HG03039 (cell line): ENCODE results near the gene LY6G6C.

Experiments
- ATAC-seq: cut with Tn5 transposase; IDR thresholded peaks from one replicate; pipeline ENCODE4 v1.9.1; 2021; ENCODE audit warnings: mild to moderate bottlenecking, moderate library complexity; ENCODE audit not compliant: unreplicated experiment

LY6G6C gene

DNA sequence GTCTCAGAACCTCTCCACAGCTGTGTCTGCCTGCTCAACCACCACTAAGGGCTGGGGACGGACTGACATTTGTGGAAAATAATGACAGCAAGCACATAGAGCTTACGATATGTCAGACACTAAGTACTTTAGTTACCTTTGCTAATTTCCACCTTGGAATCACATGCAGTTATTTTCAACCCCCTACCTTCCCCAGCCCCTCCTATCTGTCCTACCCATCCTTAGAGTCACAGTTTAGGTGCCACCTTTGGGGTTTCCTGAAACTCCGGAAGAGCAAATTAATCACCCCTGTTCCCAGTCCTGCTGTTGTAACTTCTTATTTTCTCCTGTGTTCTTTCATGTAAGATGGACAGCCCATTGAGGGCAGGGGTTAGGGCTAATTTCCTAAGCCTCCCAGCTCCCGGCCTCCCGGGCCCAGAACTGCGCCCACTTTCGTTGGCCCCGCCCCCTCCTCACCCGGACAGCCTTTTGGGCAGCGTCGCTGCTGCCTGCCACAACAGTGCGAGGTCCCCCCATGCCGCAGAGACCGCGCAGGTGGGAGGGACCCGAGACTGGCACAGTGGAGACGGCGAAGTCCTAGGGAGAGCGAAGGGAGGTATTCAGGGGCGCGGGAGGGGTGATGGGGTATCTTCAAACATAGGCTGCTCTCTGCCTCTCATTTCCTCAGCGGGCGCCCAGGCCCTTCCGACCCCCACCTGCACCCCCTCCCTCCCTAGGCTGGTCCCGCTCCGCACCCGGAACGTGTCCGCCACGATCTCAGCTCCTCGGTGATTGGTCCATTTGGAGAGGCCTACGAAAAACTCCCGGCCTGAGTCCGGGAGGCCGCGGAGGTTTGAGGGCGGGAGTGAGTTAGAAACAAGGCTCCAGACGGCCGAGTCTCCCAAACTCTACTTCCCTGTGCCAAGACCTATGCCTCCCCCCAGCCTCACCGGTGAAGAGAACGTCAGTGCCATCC, 6.4 kb upstream of the LY6G6C start:
- no peak for ATAC-seq

DNA sequence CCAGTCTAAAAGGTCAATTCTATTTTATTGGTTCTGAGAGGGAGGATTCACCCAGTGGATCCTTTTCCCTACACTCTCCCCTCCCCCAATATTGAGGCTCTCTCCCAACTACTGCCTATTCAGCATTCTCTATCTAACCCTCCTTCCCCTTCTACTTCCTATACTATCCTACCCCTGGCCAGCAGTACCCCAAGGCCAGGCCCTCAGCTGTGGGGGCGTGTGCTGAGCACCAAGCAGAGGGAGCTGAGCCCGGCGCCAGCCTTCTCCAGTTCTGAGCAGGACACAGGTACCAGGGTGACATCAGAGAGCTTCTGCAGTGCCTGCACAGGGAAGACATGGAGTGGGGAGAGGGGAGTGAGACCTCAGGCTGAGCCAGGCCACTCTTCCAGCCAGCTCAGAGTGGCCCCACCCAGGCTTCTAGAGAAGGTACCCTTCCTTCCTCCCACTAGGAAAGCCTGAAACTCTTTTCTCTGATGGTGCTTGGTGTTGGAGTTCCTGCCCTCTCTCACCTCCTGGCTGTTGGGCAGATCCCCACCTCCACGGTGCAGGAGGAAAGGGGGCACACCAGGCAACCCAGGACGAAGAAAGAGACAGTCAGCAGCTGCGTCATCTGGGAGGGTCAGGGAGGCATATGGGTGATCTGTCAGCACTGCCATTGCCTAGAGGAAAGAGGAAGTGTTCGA, 5.6 kb upstream of the LY6G6C start:
- ATAC-seq: no peak

DNA sequence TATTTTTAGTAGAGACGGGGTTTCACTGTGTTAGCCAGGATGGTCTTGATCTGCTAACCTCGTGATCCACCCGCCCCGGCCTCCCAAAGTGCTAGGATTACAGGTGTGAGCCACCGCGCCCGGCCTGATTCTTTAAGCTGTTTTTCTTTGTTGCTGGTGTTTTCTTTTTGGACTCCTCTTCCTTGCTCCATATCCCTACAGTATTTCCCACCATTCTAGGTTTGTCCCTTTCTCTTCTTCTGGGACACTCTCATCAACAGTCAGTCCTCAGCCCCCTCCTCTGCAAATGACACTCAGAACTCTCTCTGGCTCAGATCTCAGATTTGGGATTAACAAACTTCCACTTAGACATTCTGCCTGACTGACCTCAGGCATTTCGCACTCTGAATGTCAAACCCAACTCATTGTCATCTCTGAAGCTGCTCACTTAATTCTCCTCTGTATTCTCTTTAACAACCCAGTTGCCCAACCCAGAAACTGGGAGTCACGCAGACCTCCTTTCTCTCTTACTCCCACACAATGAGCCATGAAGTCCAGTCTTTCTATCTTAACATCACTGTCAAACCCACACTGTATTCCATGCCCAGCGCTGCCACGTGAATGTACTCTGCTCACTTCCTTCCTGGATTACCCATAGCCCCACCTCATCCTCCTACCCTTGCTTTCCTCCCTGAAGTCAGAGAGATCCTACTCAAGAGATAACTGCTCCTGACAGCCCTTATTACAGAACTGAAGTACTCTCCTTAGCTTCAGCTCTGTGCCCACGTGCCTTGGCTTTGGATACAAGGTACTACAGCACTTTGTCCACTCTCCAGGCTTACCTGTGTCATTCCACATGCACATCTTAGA, 4.2 kb upstream of the LY6G6C start:
- no peak for ATAC-seq

DNA sequence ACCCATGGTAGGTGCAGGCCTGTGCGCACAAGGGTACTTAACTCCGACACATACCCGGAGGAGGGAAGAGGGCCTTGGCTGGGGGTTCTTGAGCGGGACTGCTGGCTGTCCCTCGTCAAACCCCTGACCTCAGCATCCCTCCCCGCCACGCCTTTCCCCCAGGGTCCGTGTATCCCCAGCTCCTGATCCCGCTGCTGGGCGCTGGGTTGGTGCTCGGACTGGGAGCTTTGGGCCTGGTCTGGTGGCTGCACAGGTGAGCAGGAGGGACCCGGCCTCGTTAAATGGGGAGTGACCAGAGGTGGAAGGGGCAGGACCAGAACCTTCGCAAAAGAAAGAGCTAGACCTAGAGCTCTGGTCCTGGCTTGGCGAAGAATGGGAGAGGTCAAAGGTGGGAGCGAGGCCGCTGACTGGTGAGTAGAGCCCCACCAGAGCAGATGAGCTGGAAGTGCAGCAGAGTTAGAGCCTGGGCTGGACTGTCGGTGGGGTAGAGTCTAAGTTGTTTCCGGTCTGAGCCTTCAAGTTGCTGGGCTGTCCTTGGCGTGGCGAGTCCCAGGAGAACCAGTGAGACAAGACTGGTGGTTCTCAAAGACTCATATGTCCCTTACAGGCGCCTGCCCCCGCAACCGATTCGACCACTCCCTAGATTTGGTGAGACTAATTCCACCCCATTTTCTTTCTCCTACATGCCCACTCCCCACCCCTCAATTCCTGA, 2.6 kb upstream of the LY6G6C start:
- no peak for ATAC-seq

DNA sequence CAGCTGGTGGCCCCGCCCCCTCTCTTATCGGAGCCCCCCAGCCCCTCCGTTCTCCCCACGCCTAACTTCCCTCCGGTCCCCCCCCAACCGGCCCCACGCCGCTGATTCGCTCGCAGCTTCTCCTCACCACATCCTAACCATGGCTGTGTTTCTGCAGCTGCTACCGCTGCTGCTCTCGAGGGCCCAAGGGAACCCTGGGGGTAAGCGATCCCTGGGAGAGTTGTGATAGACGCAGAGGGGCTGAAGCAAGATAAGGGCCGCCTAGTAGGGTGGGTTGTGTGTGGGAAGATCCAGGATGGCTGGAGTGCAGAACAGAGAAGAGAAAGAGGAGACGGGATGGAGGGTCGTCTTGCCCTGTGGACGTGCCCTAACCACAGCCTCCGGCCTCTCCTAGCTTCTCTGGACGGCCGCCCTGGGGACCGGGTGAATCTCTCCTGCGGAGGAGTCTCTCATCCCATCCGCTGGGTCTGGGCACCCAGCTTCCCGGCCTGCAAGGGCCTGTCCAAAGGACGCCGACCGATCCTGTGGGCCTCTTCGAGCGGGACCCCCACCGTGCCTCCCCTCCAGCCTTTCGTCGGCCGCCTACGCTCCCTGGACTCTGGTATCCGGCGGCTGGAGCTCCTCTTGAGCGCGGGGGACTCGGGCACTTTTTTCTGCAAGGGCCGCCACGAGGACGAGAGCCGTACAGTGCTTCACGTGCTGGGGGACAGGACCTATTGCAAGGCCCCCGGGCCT, 1.9 kb upstream of the LY6G6C start, which contains the start of gene MPIG6B:
Gene MPIG6B (plus strand): TSS at position 129 of the 735 bp plus-strand sequence. CDS start 11 bp downstream, at position 140.
- no peak for ATAC-seq

DNA sequence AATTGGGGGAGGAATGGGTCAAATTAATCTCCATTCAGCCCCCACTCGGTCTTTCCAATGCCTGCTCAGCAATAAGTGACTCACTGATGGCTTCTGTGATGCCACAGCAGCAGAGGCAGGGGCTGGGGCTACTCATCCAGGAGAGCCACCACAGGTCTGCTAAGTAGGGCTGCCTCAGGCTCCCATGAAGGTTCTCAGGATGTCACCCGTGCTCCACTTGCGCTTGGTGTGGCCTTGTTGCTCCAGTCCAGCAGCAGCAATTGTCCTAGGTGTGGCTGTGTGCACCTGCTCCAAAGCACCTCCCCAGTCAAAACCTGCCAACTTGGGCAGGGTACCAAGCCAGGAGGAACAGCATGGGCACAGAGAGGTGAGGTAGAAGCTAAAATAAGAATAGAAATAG, 627 bp upstream of the LY6G6C start:
- no peak for ATAC-seq

DNA sequence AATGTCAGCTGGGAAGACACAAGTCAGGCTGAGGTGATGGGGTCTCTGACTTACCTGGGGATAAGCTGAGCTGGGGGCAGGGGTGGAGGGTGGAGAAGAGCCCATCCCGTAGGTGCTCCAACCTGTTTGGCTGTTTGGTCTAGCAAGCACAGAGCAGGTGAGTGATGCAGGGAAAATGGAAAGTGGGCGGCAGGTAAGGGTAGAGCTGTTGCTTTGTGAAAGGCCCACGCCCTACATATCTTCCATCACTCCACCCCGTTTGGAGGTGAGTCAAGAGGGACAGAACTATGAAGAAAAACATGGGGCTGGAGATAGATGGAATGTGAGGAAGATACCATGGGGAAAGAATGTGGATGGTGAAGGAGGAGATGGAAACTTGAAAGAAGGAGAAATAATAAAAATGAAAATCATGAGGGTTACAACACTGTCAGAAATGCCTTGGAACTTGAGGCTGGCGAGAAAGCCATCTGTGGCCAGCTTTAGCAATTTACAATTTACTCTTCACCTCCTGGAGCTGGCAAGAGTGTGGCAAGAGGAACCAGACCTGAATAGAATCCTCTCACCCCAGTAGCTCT, 1.3 kb downstream of the LY6G6C start:
- ATAC-seq: no peak

DNA sequence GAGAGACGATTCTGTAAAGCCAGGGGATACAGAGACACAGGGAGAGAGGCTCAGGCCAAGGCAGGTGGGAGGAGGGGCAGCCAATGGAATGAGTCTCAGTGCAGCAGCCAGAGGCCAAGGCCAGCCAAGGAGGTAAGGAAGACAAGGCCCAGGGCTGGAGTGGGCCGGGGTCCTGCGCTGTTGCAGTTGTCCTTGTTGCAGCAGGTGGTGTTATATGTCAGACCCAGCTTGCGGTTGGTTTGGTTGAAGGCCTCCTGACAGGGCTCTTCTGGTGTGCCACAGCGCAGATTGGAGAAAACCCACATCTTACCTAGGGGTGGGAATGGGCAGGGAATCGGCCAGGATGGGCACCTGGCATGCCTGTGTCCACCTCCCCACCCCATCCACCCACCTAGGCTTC, 2.5 kb downstream of the LY6G6C start:
- no peak for ATAC-seq

DNA sequence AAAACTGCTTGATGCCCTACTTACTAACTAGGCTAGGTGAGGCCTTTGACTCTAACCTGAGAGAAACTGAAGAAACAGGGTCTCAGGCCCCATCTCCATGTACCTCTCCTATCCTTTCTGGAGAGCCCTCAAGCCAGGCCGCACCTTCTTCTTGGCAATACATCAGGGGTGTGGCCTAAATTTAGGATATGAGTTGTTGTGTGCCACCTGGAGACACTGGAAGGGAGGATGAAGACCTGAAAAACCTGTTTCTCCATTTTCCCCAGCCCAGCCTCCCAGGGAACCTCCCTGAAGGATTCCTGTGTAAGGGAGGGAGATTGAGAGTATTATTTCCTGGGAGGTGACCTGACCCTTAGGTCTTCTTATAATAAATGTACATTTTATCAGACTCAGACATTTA, 3.3 kb downstream of the LY6G6C start:
- no peak for ATAC-seq

DNA sequence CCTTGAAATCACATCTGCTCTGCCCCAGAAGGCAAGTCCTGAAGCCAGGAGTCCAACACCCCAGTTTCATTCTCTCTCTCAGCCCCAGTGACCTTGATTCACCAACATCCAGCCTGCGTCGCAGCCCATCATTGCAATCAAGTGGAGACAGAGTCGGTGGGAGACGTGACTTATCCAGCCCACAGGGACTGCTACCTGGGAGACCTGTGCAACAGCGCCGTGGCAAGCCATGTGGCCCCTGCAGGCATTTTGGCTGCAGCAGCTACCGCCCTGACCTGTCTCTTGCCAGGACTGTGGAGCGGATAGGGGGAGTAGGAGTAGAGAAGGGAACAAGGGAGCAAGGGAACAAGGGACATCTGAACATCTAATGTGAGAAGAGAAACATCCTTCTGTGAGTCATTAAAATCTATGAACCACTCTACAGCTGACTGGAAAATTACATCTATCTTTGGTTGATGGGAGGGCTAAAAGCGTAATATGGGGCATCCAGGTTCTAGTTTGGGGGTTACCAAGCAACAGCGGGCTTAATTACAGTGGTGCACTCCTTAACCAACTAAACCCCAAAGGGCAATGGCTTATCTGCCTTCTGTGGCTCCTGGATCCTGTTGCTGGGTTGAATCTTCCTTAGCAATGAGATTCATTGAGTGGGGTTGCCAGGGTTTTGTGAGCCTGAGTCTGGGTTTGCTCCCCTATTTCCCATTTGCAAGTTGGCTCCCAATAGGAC, 3.9 kb downstream of the LY6G6C start:
- no peak for ATAC-seq

DNA sequence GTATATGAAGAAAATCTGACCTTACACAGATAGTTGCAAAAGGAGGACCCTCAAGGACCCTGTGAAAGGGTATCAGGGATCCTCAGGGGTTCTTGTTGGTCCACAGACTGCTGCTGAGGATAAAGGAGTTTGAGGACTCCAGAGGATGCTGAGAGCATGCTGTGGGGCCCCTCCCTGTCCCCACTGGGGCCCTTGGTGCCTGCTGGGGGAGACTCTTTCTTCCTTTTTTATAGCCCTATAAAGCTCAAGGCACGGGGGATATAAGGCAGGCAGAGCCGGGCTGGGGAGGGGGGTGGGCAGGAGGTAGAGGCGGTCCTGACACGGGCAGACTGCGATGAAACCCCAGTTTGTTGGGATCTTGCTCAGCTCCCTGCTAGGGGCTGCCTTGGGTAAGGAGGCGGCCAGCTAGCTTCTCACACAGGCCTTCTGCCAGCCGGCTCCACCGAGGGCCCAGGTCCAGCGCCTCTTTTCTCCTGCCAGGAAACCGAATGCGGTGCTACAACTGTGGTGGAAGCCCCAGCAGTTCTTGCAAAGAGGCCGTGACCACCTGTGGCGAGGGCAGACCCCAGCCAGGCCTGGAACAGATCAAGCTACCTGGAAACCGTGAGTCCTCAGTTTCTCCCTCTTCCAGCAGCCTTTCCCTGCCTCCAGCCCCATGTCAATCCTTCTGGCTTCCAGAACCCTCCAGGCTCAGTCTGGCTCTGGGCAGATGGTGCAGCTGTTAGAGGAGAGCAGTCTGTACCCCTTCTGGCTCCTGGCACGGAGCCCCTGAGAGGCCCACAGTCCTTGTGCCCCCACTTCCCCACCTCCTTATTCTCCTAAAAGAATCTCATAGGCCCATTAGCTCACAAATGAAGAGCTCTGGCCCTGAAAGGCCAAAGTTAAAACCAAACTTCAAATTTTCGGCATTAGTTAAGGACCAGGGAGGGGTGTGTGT, 6.3 kb downstream of the LY6G6C start, which contains the start of gene LY6G6D:
Gene LY6G6D (plus strand): TSS at position 327 of the 937 bp plus-strand sequence. CDS start 8 bp downstream, at position 335.
- ATAC-seq: no peak

DNA sequence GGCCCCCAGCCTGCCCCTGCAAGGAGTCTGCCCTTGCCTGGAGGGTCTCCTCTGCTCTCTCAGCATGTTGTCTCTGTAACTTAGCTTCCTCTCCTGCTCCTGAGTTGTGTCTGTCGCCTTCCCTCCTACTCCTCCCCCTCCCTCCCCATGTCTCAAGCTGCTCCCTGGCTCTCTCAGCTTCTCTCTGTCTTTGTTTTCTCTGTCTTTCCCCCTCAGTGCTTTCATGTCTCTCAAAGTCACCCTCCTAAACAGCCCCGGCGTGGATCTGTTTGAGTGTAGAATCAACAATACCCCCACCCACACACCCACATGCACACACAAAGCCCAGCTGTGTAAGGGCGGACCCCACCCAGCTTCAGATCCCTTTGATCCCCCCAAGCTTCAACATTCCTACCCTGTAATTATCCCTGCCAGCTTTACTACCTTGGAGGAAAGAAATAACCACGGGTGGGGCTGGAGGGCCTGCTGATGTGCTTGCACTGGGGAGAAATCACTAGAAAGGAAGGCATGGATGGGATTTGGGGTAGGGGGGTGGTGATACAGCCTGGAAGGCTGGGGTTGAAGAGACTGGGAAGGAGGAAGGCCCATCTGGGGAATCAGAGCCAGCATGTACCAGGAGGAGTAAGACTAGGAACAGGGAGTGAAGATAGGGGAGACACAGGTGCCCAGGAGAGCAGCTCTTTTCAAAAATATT, 7.4 kb downstream of the LY6G6C start:
- no peak for ATAC-seq

DNA sequence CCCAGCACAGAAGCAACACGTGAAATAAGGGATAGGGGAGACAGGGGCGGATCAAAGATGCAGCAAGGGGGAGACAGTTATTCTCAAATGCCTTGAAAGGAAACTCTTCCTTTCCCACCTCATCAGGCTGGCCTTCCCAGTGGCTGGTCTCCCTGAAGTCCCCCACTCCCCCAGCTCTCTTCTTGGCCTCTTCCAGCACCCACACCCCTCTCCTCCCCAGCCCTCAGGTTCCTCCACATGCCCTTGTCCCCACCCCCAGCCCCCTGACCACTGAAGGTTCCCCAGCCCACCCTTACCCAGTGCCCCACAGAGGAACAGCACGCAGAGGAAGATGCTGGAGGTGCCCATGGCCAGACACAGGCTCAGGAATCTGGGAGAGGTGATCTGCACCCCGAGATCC, 8.1 kb downstream of the LY6G6C start:
- ATAC-seq: no peak

DNA sequence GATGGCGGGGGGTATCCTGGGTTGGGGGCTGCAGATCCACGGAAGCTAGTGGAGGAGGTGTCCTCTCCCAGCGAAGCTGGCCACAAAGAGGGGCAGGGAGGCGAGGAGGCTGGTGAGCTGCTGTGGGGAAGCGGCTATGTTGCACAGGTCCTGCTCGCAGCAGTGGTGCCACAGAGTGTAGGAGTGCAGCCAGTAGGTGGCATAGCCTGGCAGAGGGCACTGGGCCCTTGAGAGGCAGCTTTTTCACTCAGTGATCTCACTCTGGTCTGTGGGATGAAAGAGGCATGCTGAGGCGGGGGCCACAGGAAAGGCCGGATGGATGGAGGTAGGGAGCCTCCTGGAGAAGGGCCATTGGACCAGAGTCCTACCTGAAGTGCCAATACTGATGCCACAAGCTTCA, 9.2 kb downstream of the LY6G6C start:
- no peak for ATAC-seq

DNA sequence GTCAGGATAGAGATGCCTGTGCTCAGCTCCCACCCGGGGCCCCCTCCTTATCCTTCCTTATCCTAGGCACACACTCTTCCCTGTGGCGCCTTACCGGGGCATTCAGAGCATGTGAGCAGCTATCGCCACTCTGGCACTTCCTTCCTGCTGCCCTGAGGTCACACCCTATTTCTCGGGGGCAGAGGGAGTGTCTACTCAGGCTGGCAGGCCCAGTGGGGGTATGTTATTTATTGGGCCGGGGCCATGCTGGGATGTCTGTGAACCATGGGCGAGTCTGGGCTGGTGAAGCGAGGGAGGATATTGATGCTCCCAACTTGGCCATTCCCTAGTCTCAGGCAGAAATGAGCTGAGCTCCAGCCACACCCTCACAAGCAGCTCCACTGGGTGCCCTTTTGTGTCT, 10.3 kb downstream of the LY6G6C start:
- no peak for ATAC-seq

DNA sequence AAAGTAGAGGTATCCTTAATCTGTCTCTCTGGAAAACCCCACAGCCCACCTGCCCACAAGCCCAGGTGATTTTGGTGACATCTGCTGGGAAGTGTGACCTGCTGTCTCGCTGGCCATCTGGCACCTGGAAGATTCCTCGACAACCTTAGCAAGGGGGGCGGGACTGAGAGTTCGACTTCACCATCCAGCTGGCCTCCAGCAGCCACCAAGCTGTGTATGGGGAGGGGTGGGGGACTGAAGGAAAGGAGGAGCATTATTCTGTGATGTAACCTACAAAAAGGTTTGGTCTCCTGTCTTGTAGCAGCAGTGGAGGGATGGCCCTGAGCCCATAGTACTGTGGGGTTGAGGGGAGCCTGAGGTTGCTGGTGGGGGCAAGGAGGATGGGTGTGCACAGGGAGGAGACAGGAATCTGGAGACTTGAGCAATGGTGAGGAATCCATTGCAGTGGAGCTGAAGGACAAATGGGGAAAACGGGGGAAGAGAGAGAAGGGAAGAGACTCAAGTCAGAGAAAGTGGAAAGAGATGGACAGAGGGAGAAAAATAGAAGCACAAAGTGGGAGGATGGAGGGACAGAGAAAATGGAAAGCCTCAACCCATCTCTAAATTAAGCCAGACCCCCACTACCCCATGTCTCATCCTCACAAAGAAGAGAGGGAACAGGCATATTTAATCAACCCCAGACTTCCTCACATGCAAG, 10.9 kb downstream of the LY6G6C start:
- ATAC-seq: no peak
